ENCODE results near the gene SLC35E3.

SLC35E3 gene

DNA sequence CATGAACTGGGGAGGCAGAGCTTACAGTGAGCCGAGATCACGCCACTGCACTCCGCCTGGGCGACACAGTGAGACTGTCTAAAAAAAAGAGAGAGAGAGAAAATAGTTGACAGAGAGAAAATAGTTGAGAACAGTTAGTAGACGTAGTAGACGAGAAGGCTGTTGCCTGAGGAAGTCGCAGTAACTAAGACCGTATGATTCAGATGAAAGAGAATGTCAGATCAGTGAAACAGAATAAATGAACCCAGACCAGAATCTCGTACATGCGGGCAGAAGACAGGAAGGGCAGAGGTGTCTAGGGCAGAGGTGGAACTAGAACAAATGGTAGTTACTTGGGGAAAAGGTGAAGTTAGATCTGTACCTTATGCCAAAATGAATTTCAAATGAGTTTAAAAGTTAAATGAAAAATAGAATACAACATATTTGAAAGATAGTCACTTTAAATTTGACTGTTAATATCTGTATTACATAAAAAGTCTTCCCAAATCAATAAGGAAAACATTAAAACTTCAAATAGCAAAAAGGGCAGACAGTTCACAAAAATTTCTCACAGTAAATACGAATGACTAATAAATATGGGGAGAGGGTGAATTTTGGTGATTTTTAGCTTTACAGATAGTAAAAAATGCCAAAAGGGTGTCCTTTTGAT lies 79.7 kb downstream of the SLC35E3 start:
- no peak overlapping the region for H3K4me3 ChIP-seq (ENCODE audit: control insufficient read depth, low read depth, low read length)
- DNase-seq (ENCODE audit: low read depth): no peak
- TF ChIP-seq CTCF (IDR thresholded peaks at IDR 0.05; ENCODE audit: control insufficient read depth, insufficient read depth, low read depth, low read length, missing control alignments): no peak

- H3K4me3 ChIP-seq (ENCODE audit: control insufficient read depth, low read depth, low read length): no peak overlapping the region
- DNase-seq (ENCODE audit: low read depth): no peak
- TF ChIP-seq CTCF (IDR thresholded peaks at IDR 0.05; ENCODE audit: control insufficient read depth, insufficient read depth, low read depth, low read length, missing control alignments): no peak
Measured at GRCh38 chr12:68827895-68828671, 82.1 kb downstream of the SLC35E3 start.

- H3K4me3 ChIP-seq (ENCODE audit: control insufficient read depth, low read depth, low read length): no peak overlapping the region
- no peak for DNase-seq (ENCODE audit: low read depth)
- no peak for TF ChIP-seq CTCF (IDR thresholded peaks at IDR 0.05; ENCODE audit: control insufficient read depth, insufficient read depth, low read depth, low read length, missing control alignments)
Measured at GRCh38 chr12:68828672-68829068, 82.7 kb downstream of the SLC35E3 start.

Measured in AG09309 (cell line).